GM12878 (cell line): Measurements from ENCODE around the gene HUNK. TPM values are rescaled to one million over a fixed set of nuclear protein-coding genes. Genes with fewer than 3 reads are reported as not detected.

Source experiments
- ATAC-seq: fragments of 200-7000 bp; cut with Tn5 transposase; 3 replicates; pipeline ENCODE4 v1.9.1; 2020; ENCODE audit warnings: mild to moderate bottlenecking, moderate library complexity
- BruUV-seq: library from RNA; stranded (reverse); fragments of 400-500 nt; replicated peaks from 2 replicates; lab custom pipeline; 2021; lab: Mats Ljungman, UMichigan
- CTCF ChIA-PET: fragments of 300-600 bp; sonication (Branson Sonifier 250); formaldehyde crosslinking; extraction: SDS; loops from one replicate; lab custom pipeline; 2021; ENCODE audit warnings: inconsistent platforms; lab: Yijun Ruan, JAX
- POLR2A ChIA-PET: fragments of 350-600 bp; formaldehyde crosslinking; extraction: SDS; loops from one replicate; lab custom pipeline; 2021; ENCODE audit warnings: inconsistent platforms; lab: Charles Lee
- RAD21 ChIA-PET: fragments of 300-600 bp; sonication (Branson Sonifier 250); formaldehyde crosslinking; loops from one replicate; lab custom pipeline; 2023; ENCODE audit warnings: antibody characterized with exemption; ENCODE audit not compliant: unreplicated experiment; lab: Charles Lee
- SMC1A ChIA-PET: fragments of 300-600 bp; sonication (Branson Sonifier 250); formaldehyde crosslinking; loops from one replicate; lab custom pipeline; 2023; ENCODE audit not compliant: unreplicated experiment, uncharacterized antibody; lab: Charles Lee
- DNase-seq: peaks from one replicate; pipeline ENCODE4 v3.0.0-alpha.2; 2011; ENCODE audit warnings: low read depth, low spot score
- FAIRE-seq: peaks from 3 replicates; lab custom pipeline; 2011; peaks lifted over from hg19 to GRCh38; lab: Jason Lieb, UNC
- H2AFZ ChIP-seq: 2 replicates; pipeline ENCODE4 v1.6.0; 2011; ENCODE audit warnings: low read depth, low read length, control low read depth; ENCODE audit not compliant: control insufficient read depth
- H3K27ac ChIP-seq: 2 replicates; pipeline ENCODE4 v1.5.1; 2011; ENCODE audit warnings: control low read depth; ENCODE audit not compliant: control insufficient read depth, insufficient read depth
- H3K27me3 ChIP-seq, 2 experiments: replicated peaks in 1 of 2; 2 replicates each; pipeline versions ENCODE4 v1.6.0 to v1.6.1; 2011; ENCODE audit warnings: low read length in 1 of 2; ENCODE audit not compliant: control insufficient read depth in 2 of 2, insufficient read depth in 2 of 2
- H3K36me3 ChIP-seq, 2 experiments: 2 replicates each; pipeline ENCODE4 v1.5.1; 2011; ENCODE audit warnings: low read length in 1 of 2; ENCODE audit not compliant: control insufficient read depth in 2 of 2, insufficient read depth in 2 of 2
- H3K4me1 ChIP-seq: 2 replicates; pipeline ENCODE4 v1.6.1; 2011; ENCODE audit warnings: mild to moderate bottlenecking, low read length, moderate library complexity, mixed read lengths; ENCODE audit not compliant: control insufficient read depth, insufficient read depth
- H3K4me2 ChIP-seq: 2 replicates; pipeline ENCODE4 v1.6.0; 2011; ENCODE audit warnings: control low read depth; ENCODE audit not compliant: control insufficient read depth, insufficient read depth
- H3K4me3 ChIP-seq: fragments of 200-600 bp; sonication (generic); 2 replicates; pipeline ENCODE4 v1.5.1; 2016
- H3K79me2 ChIP-seq: 2 replicates; pipeline ENCODE4 v1.6.0; 2011; ENCODE audit warnings: low read length; ENCODE audit not compliant: control insufficient read depth, insufficient read depth
- H3K9ac ChIP-seq: 2 replicates; pipeline ENCODE4 v1.8.0; 2011; ENCODE audit warnings: low read length, control low read depth, mixed read lengths; ENCODE audit not compliant: control insufficient read depth, insufficient read depth
- H3K9me3 ChIP-seq: replicated peaks from 3 replicates; pipeline ENCODE4 v1.5.1; 2011; ENCODE audit warnings: mild to moderate bottlenecking, low read length; ENCODE audit not compliant: control insufficient read depth, insufficient read depth
- H4K20me1 ChIP-seq: 2 replicates; pipeline ENCODE4 v1.6.0; 2011; ENCODE audit not compliant: control insufficient read depth, insufficient read depth
- CHD1 ChIP-seq: IDR thresholded peaks from 2 replicates; pipeline ENCODE4 v1.6.1; 2012; ENCODE audit warnings: low read depth, low read length, improper control_type of control experiment
- DPF2 ChIP-seq: fragments of 450-650 bp; IDR thresholded peaks from 2 replicates; pipeline ENCODE4 v1.6.1; 2017; ENCODE audit warnings: mild to moderate bottlenecking
- IKZF2 ChIP-seq, 2 experiments: fragments of 450-650 bp; IDR thresholded peaks; 2 replicates each; pipeline ENCODE4 v1.6.1; 2017; ENCODE audit warnings: mild to moderate bottlenecking in 2 of 2, moderate library complexity in 2 of 2
- JUNB ChIP-seq: IDR thresholded peaks from 2 replicates; pipeline ENCODE4 v1.6.1; 2016; ENCODE audit warnings: antibody characterized with exemption, mild to moderate bottlenecking
- NR2C2 ChIP-seq: IDR thresholded peaks from 2 replicates; pipeline ENCODE4 v1.6.1; 2011; ENCODE audit warnings: borderline replicate concordance, low read depth; ENCODE audit not compliant: control insufficient read depth, insufficient read length
- PAX8 ChIP-seq: fragments of 450-650 bp; IDR thresholded peaks from 2 replicates; pipeline ENCODE4 v1.6.1; 2017; ENCODE audit warnings: mild to moderate bottlenecking, moderate library complexity
- POLR2AphosphoS2 ChIP-seq: IDR thresholded peaks from 2 replicates; pipeline ENCODE4 v1.6.1; 2011; ENCODE audit warnings: low read depth, mild to moderate bottlenecking, low read length, improper control_type of control experiment, moderate library complexity
- SPI1 ChIP-seq: IDR thresholded peaks from 2 replicates; pipeline ENCODE4 v1.6.1; 2011; ENCODE audit warnings: low read depth, mild to moderate bottlenecking, low read length, moderate library complexity, borderline replicate concordance; ENCODE audit not compliant: insufficient read depth
- ZNF622 ChIP-seq: fragments of 450-650 bp; IDR thresholded peaks from 2 replicates; pipeline ENCODE4 v1.6.1; 2017; ENCODE audit warnings: mild to moderate bottlenecking, inconsistent platforms
- WGBS: methylation state at CpG from one replicate; pipeline ENCODE4 v1.1.6; 2016; ENCODE audit warnings: low lambda C conversion rate; ENCODE audit not compliant: insufficient replicate concordance, insufficient coverage; ENCODE audit errors: missing lambda C conversion rate; 5-methylcytosine and 5-hydroxymethylcytosine counted together
- in situ Hi-C: fragments of 300-500 bp; cut with MboI; formaldehyde crosslinking; loops from 9 replicates; pipeline ENCODE4 v1.14.3; 2018; ENCODE audit warnings: mixed read lengths
- intact Hi-C: fragments of 100-400 bp; cut with micrococcal nuclease; formaldehyde crosslinking; loops from one replicate; pipeline ENCODE4 v1.14.2; 2022; ENCODE audit not compliant: unreplicated experiment
- polyA plus RNA-seq, 11 experiments: library from polyadenylated mRNA; depleted of rRNA in 4 of 11; unstranded in 6 of 11; stranded (reverse) in 5 of 11; fragments of >200 nt; fragmentation: Nextera tagmentation in 4 of 11; fragmentation: Illumina TruSeq in 1 of 11; extraction: Ambion mirVana in 4 of 11; extraction: Trizol in 1 of 11; gene quantifications; 1 replicate in 1 of 11; 2 replicates in 10 of 11; pipeline versions ENCODE4 v1.2.1 to v1.2.3, GENCODE V29; 2011 to 2016; ENCODE audit warnings: inconsistent platforms in 2 of 11, missing spikeins in 2 of 11, low read depth in 1 of 11
- total RNA-seq, 4 experiments: library from RNA; depleted of rRNA in 3 of 4; stranded (reverse); fragments of >200 nt in 3 of 4; fragmentation: Illumina TruSeq in 1 of 4; extraction: Trizol in 1 of 4; gene quantifications; 2 replicates each; pipeline versions ENCODE4 v1.2.1 to v1.2.3, GENCODE V29; 2013 to 2021
- TF ChIP-seq, protein P1 (sequence below): fragments of 450-650 bp; IDR thresholded peaks from 2 replicates; pipeline ENCODE4 v1.6.1; 2017; ENCODE audit warnings: mild to moderate bottlenecking, moderate library complexity
- TF ChIP-seq, protein P2 (sequence below): IDR thresholded peaks from 2 replicates; pipeline ENCODE4 v1.6.1; 2011; ENCODE audit warnings: low read depth, low read length, improper control_type of control experiment, borderline replicate concordance
- TF ChIP-seq, protein P3 (sequence below): fragments of 450-650 bp; IDR thresholded peaks from 2 replicates; pipeline ENCODE4 v1.6.1; 2017; ENCODE audit warnings: low read depth, mild to moderate bottlenecking, moderate library complexity
- TF ChIP-seq, protein P4 (sequence below): fragments of 150-350 bp; IDR thresholded peaks from 2 replicates; pipeline ENCODE4 v1.6.1; 2014; ENCODE audit warnings: mild to moderate bottlenecking, low read depth, low read length
- TF ChIP-seq, protein P5 (sequence below): fragments of 450-650 bp; formaldehyde crosslinking; IDR thresholded peaks from 2 replicates; pipeline ENCODE4 v1.4.0; 2022; ENCODE audit warnings: mild to moderate bottlenecking, moderate library complexity

Gene HUNK
- total and polyA plus RNA-seq, 10 of the 15 experiments (the other 5 are each of a cell fraction or from before 2014, with no cell fraction given), result under 0.01 to 0.14 (median 0.03) TPM; not detected in 7

DNA sequence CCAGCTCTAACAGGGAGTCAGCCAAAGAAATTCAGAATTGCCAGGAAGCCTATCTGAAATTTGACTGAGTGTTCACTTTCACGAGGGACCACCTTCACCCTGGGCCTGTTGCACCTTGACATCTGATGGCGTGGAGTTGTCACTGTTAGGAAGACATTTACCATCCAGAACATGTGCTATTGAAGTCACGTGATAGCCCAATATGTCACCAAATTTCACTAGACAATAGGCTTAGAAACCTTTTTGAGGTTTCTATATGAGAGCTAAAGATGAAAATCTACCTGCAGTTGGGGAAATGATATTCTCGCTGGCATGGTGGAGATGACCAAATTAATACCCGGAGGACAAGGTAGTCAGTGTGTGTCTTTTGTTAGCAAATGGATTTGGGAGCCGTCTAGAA lies 102.7 kb downstream of the HUNK start:
- Histone ChIP-seq H3K4me2 (no peak overlapping the region), H3K27ac (no peak overlapping the region), H3K4me1 (no peaks in the 10 kb centered on the region), H3K9me3 (no peaks in the 10 kb centered on the region; the same call in 2 of the 3 replicates), H3K27me3 (no peaks in the 10 kb centered on the region; a peak in 1 of 4 replicates), H4K20me1 (no peaks in the 10 kb centered on the region), H3K9ac (no peak overlapping the region), H3K36me3 (no peaks in the 10 kb centered on the region), H3K4me3 (no peak overlapping the region), H3K79me2 (no peaks in the 10 kb centered on the region), H2AFZ (no peak overlapping the region)
- BruUV-seq, result no TSS peak
- ChIA-PET CTCF (no interaction called here), POLR2A (no interaction called here), RAD21 (no interaction called here), SMC1A (no interaction called here)
- FAIRE-seq (no peak), ATAC-seq (no peak), DNase-seq (no peak)
- intact Hi-C loops, result no loop called here
- WGBS, result 36% methylated on average over 6 of the region's 6 CpGs
- in situ Hi-C loops, result no loop called here
- TF ChIP-seq IKZF2 (IDR thresholded peaks at IDR 0.05) (no peak), POLR2AphosphoS2 (no peak), SPI1 (no peak), CHD1 (no peak), ZNF622 (no peak), DPF2 (no peak), JUNB (no peak), PAX8 (no peak), NR2C2 (no peak)
- TF ChIP-seq, protein P1, sequence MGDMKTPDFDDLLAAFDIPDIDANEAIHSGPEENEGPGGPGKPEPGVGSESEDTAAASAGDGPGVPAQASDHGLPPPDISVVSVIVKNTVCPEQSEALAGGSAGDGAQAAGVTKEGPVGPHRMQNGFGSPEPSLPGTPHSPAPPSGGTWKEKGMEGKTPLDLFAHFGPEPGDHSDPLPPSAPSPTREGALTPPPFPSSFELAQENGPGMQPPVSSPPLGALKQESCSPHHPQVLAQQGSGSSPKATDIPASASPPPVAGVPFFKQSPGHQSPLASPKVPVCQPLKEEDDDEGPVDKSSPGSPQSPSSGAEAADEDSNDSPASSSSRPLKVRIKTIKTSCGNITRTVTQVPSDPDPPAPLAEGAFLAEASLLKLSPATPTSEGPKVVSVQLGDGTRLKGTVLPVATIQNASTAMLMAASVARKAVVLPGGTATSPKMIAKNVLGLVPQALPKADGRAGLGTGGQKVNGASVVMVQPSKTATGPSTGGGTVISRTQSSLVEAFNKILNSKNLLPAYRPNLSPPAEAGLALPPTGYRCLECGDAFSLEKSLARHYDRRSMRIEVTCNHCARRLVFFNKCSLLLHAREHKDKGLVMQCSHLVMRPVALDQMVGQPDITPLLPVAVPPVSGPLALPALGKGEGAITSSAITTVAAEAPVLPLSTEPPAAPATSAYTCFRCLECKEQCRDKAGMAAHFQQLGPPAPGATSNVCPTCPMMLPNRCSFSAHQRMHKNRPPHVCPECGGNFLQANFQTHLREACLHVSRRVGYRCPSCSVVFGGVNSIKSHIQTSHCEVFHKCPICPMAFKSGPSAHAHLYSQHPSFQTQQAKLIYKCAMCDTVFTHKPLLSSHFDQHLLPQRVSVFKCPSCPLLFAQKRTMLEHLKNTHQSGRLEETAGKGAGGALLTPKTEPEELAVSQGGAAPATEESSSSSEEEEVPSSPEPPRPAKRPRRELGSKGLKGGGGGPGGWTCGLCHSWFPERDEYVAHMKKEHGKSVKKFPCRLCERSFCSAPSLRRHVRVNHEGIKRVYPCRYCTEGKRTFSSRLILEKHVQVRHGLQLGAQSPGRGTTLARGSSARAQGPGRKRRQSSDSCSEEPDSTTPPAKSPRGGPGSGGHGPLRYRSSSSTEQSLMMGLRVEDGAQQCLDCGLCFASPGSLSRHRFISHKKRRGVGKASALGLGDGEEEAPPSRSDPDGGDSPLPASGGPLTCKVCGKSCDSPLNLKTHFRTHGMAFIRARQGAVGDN, result no peak
- TF ChIP-seq, protein P2, sequence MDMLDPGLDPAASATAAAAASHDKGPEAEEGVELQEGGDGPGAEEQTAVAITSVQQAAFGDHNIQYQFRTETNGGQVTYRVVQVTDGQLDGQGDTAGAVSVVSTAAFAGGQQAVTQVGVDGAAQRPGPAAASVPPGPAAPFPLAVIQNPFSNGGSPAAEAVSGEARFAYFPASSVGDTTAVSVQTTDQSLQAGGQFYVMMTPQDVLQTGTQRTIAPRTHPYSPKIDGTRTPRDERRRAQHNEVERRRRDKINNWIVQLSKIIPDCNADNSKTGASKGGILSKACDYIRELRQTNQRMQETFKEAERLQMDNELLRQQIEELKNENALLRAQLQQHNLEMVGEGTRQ, result no peak
- TF ChIP-seq, protein P3, sequence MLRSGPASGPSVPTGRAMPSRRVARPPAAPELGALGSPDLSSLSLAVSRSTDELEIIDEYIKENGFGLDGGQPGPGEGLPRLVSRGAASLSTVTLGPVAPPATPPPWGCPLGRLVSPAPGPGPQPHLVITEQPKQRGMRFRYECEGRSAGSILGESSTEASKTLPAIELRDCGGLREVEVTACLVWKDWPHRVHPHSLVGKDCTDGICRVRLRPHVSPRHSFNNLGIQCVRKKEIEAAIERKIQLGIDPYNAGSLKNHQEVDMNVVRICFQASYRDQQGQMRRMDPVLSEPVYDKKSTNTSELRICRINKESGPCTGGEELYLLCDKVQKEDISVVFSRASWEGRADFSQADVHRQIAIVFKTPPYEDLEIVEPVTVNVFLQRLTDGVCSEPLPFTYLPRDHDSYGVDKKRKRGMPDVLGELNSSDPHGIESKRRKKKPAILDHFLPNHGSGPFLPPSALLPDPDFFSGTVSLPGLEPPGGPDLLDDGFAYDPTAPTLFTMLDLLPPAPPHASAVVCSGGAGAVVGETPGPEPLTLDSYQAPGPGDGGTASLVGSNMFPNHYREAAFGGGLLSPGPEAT, result no peak
- TF ChIP-seq, protein P4, sequence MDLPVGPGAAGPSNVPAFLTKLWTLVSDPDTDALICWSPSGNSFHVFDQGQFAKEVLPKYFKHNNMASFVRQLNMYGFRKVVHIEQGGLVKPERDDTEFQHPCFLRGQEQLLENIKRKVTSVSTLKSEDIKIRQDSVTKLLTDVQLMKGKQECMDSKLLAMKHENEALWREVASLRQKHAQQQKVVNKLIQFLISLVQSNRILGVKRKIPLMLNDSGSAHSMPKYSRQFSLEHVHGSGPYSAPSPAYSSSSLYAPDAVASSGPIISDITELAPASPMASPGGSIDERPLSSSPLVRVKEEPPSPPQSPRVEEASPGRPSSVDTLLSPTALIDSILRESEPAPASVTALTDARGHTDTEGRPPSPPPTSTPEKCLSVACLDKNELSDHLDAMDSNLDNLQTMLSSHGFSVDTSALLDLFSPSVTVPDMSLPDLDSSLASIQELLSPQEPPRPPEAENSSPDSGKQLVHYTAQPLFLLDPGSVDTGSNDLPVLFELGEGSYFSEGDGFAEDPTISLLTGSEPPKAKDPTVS, result no peak
- TF ChIP-seq, protein P5, sequence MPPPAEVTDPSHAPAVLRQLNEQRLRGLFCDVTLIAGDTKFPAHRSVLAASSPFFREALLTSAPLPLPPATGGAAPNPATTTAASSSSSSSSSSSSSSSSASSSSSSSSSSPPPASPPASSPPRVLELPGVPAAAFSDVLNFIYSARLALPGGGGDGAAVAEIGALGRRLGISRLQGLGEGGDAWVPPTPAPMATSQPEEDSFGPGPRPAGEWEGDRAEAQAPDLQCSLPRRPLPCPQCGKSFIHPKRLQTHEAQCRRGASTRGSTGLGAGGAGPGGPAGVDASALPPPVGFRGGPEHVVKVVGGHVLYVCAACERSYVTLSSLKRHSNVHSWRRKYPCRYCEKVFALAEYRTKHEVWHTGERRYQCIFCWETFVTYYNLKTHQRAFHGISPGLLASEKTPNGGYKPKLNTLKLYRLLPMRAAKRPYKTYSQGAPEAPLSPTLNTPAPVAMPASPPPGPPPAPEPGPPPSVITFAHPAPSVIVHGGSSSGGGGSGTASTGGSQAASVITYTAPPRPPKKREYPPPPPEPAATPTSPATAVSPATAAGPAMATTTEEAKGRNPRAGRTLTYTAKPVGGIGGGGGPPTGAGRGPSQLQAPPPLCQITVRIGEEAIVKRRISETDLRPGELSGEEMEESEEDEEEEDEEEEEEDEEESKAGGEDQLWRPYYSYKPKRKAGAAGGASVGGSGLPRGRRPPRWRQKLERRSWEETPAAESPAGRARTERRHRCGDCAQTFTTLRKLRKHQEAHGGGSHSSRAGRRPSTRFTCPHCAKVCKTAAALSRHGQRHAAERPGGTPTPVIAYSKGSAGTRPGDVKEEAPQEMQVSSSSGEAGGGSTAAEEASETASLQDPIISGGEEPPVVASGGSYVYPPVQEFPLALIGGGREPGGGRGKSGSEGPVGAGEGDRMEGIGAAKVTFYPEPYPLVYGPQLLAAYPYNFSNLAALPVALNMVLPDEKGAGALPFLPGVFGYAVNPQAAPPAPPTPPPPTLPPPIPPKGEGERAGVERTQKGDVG (CRISPR knock-in tag), result no peak
